NCI-H82 treated with DMSO at 0.1 percent for 48 hours (cell line): ENCODE measurements around the gene ITPRIP.

Experiments
- DNase-seq: peaks from one replicate; lab custom pipeline; 2025; ENCODE audit not compliant: unreplicated experiment; lab: John Stamatoyannopoulos, UW

The ITPRIP gene

DNA sequence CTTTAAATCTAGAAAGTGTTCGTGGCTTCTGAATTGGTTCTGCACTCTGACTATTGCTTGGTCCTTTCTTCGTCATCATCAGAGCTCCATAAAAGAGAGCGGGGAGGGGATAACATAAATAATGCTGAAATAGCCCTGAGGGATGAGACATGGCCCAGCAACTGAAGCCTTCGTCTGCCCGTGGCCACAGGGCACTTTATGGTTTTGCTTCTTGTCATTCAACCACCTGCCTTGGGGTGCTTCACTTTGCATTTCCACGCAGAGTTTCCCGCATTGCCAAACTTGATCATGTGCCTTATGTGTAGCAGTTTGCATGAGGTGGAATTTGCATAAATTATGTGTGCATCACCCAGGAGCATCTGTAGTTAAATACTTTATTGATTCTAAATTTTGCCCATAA lies 53.4 kb downstream of the ITPRIP start:
- no peak for DNase-seq

DNA sequence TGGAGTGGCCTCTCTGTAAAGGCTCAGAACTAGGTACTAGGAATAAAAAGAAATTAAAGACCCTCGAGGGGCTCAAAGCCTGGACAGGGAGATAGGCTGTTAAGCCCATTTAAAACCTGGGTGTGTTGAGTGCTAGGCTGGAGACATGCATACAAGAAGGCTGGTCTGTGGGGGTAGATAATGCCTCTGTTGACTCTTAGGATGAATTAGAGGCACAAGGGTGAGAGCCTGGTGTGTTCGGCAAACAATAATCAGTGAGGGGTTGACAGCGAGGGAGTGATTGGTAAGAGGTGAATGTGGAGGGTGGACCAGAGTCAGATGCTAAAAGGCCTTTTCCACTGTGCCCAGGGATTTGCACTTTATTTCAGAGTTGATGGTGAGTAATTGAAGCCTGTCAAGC lies 56.6 kb downstream of the ITPRIP start:
- no peak for DNase-seq

DNA sequence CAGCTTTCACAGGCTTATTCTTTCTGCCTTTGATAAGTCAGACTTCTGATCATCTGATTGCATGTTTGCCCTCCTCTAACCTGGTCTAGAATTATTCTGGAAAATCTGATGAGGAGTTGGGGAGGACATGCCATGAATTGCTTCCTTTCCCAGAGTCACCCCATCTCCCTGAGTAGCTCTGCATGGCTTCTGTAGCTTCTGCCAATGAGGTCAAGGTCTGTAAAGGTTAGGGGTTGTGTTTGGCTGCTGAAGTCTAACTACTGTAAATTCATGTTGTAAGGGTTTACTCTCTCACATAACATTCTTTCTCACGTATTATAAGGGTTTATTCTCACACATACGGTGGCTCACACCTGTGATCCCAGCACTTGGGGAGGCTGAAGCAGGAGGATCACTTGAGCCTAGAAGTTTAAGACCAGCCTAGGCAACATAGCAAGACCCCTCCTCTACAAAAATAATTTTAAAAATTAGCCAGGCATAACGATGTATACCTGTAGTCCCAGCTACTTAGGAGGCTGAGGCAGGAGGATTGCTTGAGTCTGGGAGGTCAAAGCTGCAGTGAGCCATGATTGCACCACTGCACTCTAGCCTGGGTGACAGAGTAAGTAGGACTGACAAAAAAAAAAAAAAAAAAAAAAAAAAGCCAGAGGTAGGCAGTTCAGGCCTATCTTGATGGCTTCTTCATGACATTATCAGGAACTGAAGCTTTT lies 58.6 kb downstream of the ITPRIP start:
- no peak for DNase-seq

DNA sequence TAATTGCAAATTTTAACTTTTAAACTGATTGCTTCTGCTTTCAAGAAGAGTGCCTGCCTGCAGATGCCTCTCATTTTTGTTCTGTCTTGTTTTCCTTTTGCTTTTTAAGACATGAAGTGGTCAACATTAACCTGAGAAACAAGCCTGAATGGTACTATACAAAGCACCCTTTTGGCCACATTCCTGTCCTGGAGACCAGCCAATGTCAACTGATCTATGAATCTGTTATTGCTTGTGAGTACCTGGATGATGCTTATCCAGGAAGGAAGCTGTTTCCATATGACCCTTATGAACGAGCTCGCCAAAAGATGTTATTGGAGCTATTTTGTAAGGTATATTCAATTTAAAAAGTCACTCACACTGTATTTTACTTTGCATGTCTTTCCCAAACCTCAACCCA lies 60.5 kb downstream of the ITPRIP start:
- DNase-seq = no peak

DNA sequence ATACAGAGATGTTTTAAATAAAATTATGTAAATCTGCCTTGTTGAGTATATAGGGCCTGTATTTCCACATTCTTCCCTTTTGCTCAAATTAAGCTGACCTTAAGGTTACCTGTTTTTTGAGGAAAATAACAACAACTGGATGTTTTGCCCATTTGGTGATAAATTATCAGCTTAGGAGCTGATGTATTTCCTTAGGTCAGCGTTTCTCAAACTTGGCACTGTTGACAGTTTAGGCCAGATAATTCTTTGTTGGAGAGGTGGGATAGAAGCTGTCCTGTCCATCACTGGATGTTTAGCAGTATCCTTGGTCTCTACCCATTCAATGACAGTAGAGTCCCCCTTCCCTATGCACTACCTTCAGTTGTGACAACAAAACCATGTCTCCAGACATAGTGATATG lies 62.1 kb downstream of the ITPRIP start:
- no peak for DNase-seq

DNA sequence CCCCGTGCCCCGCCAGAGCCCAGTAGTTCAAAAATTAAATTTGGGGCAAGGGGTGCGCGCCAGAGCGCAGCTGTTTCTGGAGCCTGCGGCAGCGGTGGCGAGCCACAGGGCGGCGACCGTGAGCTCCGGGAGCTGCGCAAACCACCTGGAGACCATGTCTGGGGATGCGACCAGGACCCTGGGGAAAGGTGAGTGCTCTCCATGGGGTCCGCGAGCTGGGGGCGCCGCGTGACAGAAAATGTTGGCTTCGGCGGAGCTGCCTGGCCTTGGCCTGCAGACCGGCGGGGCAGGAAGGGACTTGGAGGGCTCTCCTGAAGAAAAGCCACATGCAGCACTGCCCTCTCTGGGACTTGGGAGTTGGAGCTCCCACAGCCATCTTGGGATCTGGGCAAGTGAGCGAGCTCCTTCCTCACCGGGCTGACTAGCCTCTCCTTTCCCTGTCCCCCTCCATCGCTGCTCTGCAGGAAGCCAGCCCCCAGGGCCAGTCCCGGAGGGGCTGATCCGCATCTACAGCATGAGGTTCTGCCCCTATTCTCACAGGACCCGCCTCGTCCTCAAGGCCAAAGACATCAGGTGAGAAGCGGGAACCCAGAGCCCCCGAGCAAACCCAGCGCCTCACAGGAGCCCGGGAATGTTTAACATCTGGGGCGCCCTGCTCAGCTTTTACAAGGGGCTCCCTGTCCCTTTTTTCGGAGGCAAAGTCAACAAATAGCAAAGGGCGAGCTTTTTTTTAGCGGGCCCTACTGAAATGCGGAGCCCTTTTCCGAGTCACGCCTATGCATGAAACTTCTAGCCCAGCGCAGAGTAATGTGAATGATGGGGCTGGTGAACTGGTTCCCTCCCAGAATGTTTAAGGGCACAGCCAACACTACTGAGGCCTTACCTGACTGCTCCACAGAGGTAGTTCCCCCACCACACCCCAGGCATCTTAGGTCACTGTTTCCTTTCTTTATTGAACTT lies 63.2 kb downstream of the ITPRIP start:
- DNase-seq = no peak

DNA sequence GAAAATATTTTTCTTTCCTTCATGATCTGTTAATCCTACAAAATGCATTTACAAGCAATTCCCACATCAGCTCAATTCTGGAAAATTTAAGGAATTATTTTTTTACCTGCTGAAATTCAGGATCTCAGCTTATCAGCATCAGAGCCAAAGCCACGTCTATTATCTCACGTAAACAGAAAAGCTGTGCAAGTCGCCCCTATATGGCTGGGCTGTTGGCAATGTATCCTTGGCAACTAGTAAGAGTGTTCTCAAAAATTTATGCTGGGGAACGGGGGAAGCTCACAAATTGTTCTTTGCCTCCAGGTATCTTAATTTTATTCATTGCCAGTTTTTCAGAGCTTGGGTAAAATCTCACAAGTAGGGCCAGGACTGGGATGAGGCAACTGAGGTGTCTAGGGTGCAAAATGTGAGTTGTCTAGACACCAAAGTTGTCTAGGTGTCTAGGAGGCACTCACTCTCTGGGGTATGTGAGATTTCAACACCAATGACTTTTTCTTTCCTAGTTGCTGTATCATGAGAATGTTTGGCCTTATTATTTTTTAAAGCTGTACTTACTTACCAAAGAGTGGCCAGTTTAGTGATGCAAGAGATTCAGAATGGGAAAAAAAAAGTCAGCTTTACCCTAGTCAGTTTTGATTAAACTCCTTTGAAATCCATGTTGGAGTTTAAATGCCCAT lies 64.2 kb downstream of the ITPRIP start:
- no peak for DNase-seq

DNA sequence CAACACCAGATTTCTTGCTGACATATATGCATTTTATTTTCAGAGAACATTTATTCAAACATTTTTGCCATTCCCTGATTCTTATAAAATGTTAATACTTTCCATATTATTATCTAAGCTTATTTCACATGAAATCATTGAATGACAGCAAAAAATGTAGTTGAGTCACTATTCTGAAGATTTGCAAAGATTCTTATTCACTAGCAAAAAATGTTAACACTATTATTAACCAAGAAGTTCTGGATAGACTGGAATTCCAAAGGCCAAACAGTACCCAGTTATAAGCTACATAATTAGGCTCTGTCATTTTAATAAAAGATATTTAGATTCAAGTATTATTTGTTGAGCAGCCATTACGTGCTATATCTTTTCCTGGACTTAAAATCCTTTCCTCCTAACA lies 65.0 kb downstream of the ITPRIP start:
- DNase-seq = no peak

DNA sequence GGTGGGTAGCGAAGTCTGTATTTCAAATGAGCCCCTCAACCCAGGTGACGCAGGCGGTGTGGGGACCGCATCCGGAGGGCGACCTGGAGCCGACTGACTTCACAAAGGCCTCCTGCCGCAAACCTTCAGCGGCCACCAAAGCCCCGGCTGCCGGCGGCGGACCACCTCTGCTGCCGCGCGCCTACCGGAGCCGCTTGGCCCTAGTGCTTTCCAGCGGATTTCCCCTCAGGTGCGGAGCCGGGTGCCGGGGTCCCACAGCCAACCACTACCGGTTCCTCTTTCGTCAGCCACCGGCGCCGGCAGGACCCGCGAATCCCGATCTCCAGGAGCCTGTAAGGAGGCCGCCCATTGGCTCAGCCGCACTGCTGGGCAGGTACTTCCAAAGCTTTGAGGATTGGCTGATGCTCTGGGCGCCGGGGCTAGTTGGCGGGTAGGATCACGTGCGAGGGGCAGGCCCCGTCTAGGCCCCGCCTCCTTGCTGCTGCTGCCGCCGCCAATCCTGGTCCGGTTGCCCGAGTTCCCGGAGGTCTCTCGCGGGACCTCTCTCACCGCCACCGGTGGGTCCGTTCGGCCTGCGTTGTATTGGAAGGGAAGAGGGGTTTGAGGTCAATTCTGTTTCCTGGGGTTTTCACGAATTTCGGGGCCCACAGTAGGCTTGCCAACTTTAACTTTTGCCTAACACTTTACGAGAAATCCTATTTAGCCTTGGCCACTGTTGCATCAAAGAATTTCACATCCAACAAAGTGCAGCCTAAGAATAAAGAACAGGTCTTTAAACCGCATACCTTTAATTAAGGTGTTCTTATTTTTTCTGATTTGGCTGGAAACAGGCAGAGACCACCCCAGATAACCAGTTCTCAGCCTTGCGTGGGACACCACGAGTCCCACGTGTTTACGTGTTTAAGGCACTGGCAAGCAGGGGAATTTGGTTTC lies 69.3 kb downstream of the ITPRIP start, which contains the start of gene GSTO2:
TSS of gene GSTO2 (plus strand) at position 472 of the 933 bp plus-strand sequence. CDS start 5,732 bp downstream, outside the sequence.
- peak; percentile 95 for DNase-seq

DNA sequence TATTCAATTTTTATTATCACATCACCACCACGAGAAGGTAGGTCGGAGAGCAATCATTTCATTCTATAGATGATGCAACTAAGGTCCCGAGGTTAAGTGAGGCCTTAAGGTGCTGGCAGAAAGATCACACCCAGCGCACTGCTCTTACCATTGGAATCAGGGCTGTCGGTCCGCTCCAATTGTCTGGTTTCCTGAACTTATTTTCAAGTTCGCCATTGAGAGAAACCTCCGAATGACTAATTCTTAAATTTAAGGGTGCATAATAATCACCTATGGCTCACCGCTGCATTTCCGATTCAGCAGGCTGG lies 69.9 kb downstream of the ITPRIP start:
- no peak for DNase-seq

DNA sequence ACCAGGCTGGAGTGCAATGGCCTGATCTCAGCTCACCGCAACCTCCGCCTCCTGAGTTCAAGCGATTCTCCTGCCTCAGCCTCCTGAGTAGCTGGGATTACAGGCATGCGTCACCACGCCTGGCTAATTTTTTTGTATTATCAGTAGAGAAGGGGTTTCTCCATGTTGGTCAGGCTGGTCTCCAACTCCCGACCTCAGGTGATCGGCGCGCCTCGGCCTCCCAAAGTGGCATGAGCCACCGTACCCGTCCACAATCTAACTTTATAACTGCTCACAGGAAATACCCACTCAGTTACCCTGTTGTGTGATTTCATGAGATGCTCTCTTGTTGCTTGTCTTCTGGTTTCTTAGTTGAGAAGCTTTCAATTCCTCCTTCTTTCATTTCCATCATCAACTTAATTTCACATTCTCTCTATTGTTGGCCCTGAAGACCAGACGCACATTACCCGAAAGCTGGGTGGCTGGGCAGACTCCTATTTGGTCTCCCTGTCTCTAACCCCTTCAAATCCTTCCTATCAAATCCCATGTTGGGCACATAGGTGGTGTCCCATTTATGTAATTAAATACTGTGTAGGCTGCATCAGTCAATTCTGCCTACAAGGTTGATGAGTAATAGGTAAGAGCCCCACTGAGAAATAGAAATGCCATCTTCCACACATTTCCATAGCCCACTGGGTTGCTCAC lies 70.4 kb downstream of the ITPRIP start:
- no peak for DNase-seq

DNA sequence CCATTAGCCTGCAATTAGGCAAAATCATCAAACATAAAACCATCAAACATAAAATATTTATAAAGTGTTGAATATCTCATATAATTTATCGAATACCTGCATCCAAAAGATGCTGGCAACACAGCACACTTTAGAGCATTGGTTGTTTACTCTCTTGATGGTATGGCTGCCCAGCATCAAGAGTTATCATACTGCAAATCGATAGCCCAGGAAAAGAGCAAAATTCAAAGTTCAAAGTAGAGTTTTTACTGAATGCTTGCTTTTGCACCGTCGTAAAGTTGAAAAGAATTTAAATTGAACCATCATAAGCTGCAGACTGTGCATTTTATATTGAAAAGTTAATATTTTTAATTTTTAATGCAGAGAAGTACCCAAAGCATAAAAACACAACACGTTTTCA lies 73.5 kb downstream of the ITPRIP start:
- no peak for DNase-seq

DNA sequence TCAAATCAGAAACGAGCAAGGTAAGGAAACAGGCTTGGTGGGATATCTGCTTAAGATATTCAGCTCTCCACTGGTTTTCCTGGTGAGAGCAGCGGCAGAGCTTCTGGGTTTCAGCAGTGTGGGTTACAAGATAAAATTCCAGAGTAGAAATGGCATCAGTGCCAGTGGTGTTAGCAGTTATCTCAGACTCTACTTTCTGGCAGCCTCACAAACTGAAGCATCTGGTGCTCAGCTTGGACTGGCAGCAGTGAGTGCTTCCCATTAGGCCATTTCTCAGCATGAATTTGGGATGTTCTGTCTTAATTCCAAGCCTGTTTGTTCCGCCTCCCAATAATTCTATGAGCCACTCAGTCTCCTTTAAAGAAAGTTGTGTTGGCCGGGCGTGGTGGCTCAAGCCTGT lies 76.2 kb downstream of the ITPRIP start:
- DNase-seq = no peak

DNA sequence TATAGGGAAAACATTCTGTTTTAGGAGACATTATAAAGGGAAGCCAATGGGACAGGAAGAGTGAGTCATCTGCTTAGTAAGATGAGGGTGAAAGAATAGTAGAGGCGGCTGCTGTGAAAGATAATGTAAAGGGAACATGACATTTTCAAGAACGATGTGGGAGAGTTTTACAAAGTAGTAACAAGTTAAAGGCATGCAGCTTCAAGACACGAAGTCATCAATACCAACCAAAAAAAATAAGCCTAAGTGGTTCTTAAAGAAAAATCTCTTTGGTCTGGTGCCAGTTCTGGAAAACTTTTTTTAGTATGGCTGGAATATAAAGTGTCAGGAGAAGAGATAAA lies 77.5 kb downstream of the ITPRIP start:
- DNase-seq = no peak

DNA sequence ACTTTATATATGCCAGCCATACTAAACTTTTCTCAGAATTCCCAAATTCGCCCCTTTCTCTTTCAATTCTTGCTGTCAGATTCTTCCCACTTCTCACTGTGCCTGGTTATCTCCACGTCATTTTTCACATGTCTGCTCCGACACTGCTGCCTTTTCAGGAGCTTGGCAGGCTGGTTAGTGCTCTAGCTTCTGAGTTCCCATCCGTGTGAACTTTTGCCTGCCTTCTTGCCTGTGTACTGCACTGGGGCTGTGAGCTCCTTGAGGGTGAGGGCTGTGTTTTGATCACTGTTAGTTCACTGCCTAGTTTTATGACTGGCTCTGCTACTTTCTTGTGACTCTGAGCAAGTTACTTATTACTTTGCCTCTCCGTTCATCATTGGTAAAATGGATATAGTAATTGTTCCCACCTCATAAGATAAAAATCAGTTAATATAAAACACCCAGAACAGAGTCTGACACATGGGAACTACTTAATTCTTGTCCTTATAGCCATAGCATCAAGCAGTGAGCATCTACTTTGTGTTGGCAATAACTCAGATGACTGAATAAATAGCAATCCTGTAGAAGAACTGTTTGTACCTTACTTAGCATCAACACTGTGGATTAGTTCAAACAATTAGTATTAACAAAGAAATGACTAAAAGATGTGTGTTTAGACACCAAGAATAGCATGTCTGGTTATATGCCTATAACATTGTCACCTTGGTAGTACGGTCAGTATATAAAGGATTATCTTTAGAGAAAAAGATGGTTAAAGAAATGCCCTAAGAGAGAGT lies 78.1 kb downstream of the ITPRIP start:
- no peak for DNase-seq
